IMR-90 (cell line): ENCODE results near the gene LSM12. TPM values are rescaled to one million over a fixed set of nuclear protein-coding genes. Genes with fewer than 3 reads are reported as not detected.
A peak's percentile ranks its signal among the peaks of the same experiment; 100 is the strongest.

Source experiments
- ATAC-seq: fragments of 200-7000 bp; cut with Tn5 transposase; 2 replicates; pipeline ENCODE4 v1.9.1; 2020; ENCODE audit warnings: low read depth, mild to moderate bottlenecking, moderate library complexity
- BruUV-seq: library from RNA; stranded (reverse); fragments of 400-500 nt; replicated peaks from 2 replicates; lab custom pipeline; 2021; lab: Mats Ljungman, UMichigan
- CTCF ChIA-PET: fragments of 300-600 bp; formaldehyde crosslinking; extraction: SDS; loops from one replicate; lab custom pipeline; 2021; ENCODE audit warnings: antibody characterized with exemption; lab: Yijun Ruan, JAX
- POLR2A ChIA-PET: fragments of 300-600 bp; sonication (Branson Sonifier 250); formaldehyde crosslinking; loops from one replicate; lab custom pipeline; 2022; ENCODE audit warnings: antibody characterized with exemption; ENCODE audit not compliant: unreplicated experiment; lab: Charles Lee
- DNase-seq: peaks from one replicate; pipeline ENCODE4 v3.0.0; 2013
- H2AFZ ChIP-seq: replicated peaks from 2 replicates; pipeline ENCODE3; 2013; ENCODE audit warnings: low read length, mild to moderate bottlenecking; ENCODE audit not compliant: poor library complexity
- H2AK5ac ChIP-seq: 2 replicates; pipeline ENCODE4 v1.6.1; 2013; ENCODE audit warnings: low read depth, low read length, inconsistent platforms
- H2AK9ac ChIP-seq: replicated peaks from 2 replicates; pipeline ENCODE3; 2013; ENCODE audit warnings: mild to moderate bottlenecking, low read depth, low read length, moderate library complexity; ENCODE audit not compliant: poor library complexity
- H2BK120ac ChIP-seq: 2 replicates; pipeline ENCODE4 v1.6.1; 2013; ENCODE audit warnings: low read depth, low read length, inconsistent platforms
- H2BK15ac ChIP-seq: 3 replicates; pipeline ENCODE4 v1.6.1; 2013; ENCODE audit warnings: low read depth, low read length, inconsistent platforms
- H2BK20ac ChIP-seq: 2 replicates; pipeline ENCODE4 v1.6.1; 2013; ENCODE audit warnings: low read depth, mild to moderate bottlenecking, inconsistent platforms, low read length, moderate library complexity
- H2BK5ac ChIP-seq: 2 replicates; pipeline ENCODE4 v1.6.1; 2013; ENCODE audit warnings: mild to moderate bottlenecking, low read depth, low read length, inconsistent platforms; ENCODE audit not compliant: poor library complexity, severe bottlenecking
- H3K14ac ChIP-seq: replicated peaks from 2 replicates; pipeline ENCODE4 v1.6.1; 2013; ENCODE audit warnings: low read depth, low read length, inconsistent platforms
- H3K18ac ChIP-seq: 2 replicates; pipeline ENCODE4 v1.6.1; 2013; ENCODE audit warnings: low read depth, low read length, control low read depth
- H3K23ac ChIP-seq: 2 replicates; pipeline ENCODE4 v1.6.1; 2013; ENCODE audit warnings: low read depth, low read length, inconsistent platforms
- H3K27ac ChIP-seq: 2 replicates; pipeline ENCODE4 v1.5.1; 2013; ENCODE audit warnings: mild to moderate bottlenecking, control low read depth, low read length; ENCODE audit not compliant: insufficient read depth
- H3K27me3 ChIP-seq: 2 replicates; pipeline ENCODE4 v1.6.1; 2013; ENCODE audit warnings: low read length; ENCODE audit not compliant: control insufficient read depth, insufficient read depth
- H3K36me3 ChIP-seq: 2 replicates; pipeline ENCODE4 v1.6.1; 2013; ENCODE audit warnings: low read length, mixed read lengths; ENCODE audit not compliant: control insufficient read depth, insufficient read depth
- H3K4ac ChIP-seq: 2 replicates; pipeline ENCODE4 v1.6.1; 2013; ENCODE audit warnings: low read depth, low read length, inconsistent platforms
- H3K4me1 ChIP-seq: 2 replicates; pipeline ENCODE4 v1.6.1; 2013; ENCODE audit warnings: low read length, mixed read lengths; ENCODE audit not compliant: control insufficient read depth, insufficient read depth
- H3K4me2 ChIP-seq: 2 replicates; pipeline ENCODE4 v1.6.1; 2013; ENCODE audit warnings: low read depth, mild to moderate bottlenecking, control low read depth, low read length, moderate library complexity
- H3K4me3 ChIP-seq: 2 replicates; pipeline ENCODE4 v1.5.1; 2013; ENCODE audit warnings: low read depth, mild to moderate bottlenecking, control low read depth, low read length, moderate library complexity; ENCODE audit not compliant: insufficient read depth
- H3K56ac ChIP-seq: 2 replicates; pipeline ENCODE4 v1.6.1; 2013; ENCODE audit warnings: low read length, inconsistent platforms; ENCODE audit not compliant: insufficient read depth; ENCODE audit errors: extremely low read depth
- H3K79me1 ChIP-seq, 2 experiments: 2 replicates each; pipeline ENCODE4 v1.6.1; 2013; ENCODE audit warnings: low read length in 2 of 2, inconsistent platforms in 1 of 2, low read depth in 1 of 2
- H3K9ac ChIP-seq: 2 replicates; pipeline ENCODE4 v1.6.1; 2013; ENCODE audit warnings: low read depth, low read length, control low read depth
- H3K9me1 ChIP-seq: 2 replicates; pipeline ENCODE4 v1.6.1; 2013; ENCODE audit warnings: low read length, inconsistent platforms; ENCODE audit not compliant: insufficient read depth
- H3K9me3 ChIP-seq: 2 replicates; pipeline ENCODE4 v1.6.1; 2013; ENCODE audit warnings: low read length; ENCODE audit not compliant: control insufficient read depth, insufficient read depth
- H4K20me1 ChIP-seq: 2 replicates; pipeline ENCODE4 v1.6.1; 2013; ENCODE audit warnings: low read length, inconsistent platforms; ENCODE audit not compliant: insufficient read depth
- H4K5ac ChIP-seq: 2 replicates; pipeline ENCODE4 v1.6.1; 2013; ENCODE audit warnings: mild to moderate bottlenecking, low read depth, low read length, control low read depth
- H4K8ac ChIP-seq, 2 experiments: 2 replicates each; pipeline ENCODE4 v1.6.1; 2013; ENCODE audit warnings: low read depth in 2 of 2, low read length in 2 of 2, control low read depth in 1 of 2, inconsistent platforms in 1 of 2
- H4K91ac ChIP-seq: 2 replicates; pipeline ENCODE4 v1.6.1; 2013; ENCODE audit warnings: low read depth, low read length, inconsistent platforms; ENCODE audit not compliant: insufficient read depth
- BHLHE40 ChIP-seq: fragments of 150-350 bp; IDR thresholded peaks from 2 replicates; pipeline ENCODE4 v1.6.1; 2016; ENCODE audit warnings: mild to moderate bottlenecking, low read depth, low read length
- CEBPB ChIP-seq: IDR thresholded peaks from 2 replicates; pipeline ENCODE4 v1.6.1; 2012; ENCODE audit warnings: low read depth, low read length, improper control_type of control experiment
- MAZ ChIP-seq: IDR thresholded peaks from 2 replicates; pipeline ENCODE4 v1.6.1; 2012; ENCODE audit warnings: low read depth, mild to moderate bottlenecking, low read length, improper control_type of control experiment, moderate library complexity, borderline replicate concordance
- MXI1 ChIP-seq: IDR thresholded peaks from 2 replicates; pipeline ENCODE4 v1.6.1; 2012; ENCODE audit warnings: low read depth, mild to moderate bottlenecking, low read length, moderate library complexity, borderline replicate concordance
- POLR2A ChIP-seq: IDR thresholded peaks from 2 replicates; pipeline ENCODE4 v1.6.1; 2012; ENCODE audit warnings: mild to moderate bottlenecking, low read depth, low read length
- RCOR1 ChIP-seq: IDR thresholded peaks from 2 replicates; pipeline ENCODE4 v1.6.1; 2012; ENCODE audit warnings: mild to moderate bottlenecking, low read length, improper control_type of control experiment; ENCODE audit not compliant: insufficient replicate concordance
- RFX5 ChIP-seq: IDR thresholded peaks from 2 replicates; pipeline ENCODE4 v1.8.0; 2012; ENCODE audit warnings: low read depth, mild to moderate bottlenecking, low read length, moderate library complexity
- USF2 ChIP-seq: fragments of 150-350 bp; IDR thresholded peaks from 2 replicates; pipeline ENCODE4 v1.6.1; 2017; ENCODE audit warnings: mild to moderate bottlenecking, antibody characterized with exemption, low read length, low read depth
- WGBS, 2 experiments: methylation state at CpG; one replicate each; pipeline versions ENCODE4 v1.1.5 to v1.1.7; 2013; ENCODE audit warnings: missing lambda C conversion rate in 2 of 2; ENCODE audit not compliant: insufficient read length in 1 of 2; ENCODE audit errors: extremely low coverage in 2 of 2; 5-methylcytosine and 5-hydroxymethylcytosine counted together
- dilution Hi-C: fragments of 300-500 bp; cut with HindIII; formaldehyde crosslinking; loops from one replicate; pipeline ENCODE4 v1.14.3; 2018; ENCODE audit warnings: low sequenced_read_pairs; ENCODE audit not compliant: unreplicated experiment
- in situ Hi-C: fragments of 300-500 bp; cut with MboI; formaldehyde crosslinking; loops from 3 replicates; pipeline ENCODE4 v1.14.3; 2019; ENCODE audit warnings: low sequenced_read_pairs, inconsistent platforms, mixed read lengths
- intact Hi-C: fragments of 100-400 bp; cut with micrococcal nuclease; formaldehyde crosslinking; loops from 2 replicates; pipeline ENCODE4 v1.10.0; 2022
- polyA plus RNA-seq, 3 experiments: library from polyadenylated mRNA; depleted of rRNA; stranded (reverse); fragments of >200 nt; gene quantifications; 2 replicates each; pipeline ENCODE4 v1.2.3, GENCODE V29; 2012; ENCODE audit warnings: low replicate concordance in 1 of 3
- total RNA-seq: library from RNA; depleted of rRNA; stranded (reverse); fragments of >200 nt; gene quantifications from 2 replicates; pipeline ENCODE4 v1.2.3, GENCODE V29; 2012
- TF ChIP-seq, protein P1 (sequence below): fragments of 150-350 bp; IDR thresholded peaks from 2 replicates; pipeline ENCODE4 v1.6.1; 2016; ENCODE audit warnings: low read depth, mild to moderate bottlenecking, low read length, moderate library complexity, borderline replicate concordance
- TF ChIP-seq, protein P2 (sequence below): conservative IDR thresholded peaks from 2 replicates; pipeline ENCODE4 v1.5.1; 2012; ENCODE audit warnings: mild to moderate bottlenecking, low read depth, low read length, improper control_type of control experiment

LSM12 gene
- total and polyA plus RNA-seq, 2 of the 4 experiments (the other 2 are of a cell fraction) = 38.0 to 41.0 TPM

DNA sequence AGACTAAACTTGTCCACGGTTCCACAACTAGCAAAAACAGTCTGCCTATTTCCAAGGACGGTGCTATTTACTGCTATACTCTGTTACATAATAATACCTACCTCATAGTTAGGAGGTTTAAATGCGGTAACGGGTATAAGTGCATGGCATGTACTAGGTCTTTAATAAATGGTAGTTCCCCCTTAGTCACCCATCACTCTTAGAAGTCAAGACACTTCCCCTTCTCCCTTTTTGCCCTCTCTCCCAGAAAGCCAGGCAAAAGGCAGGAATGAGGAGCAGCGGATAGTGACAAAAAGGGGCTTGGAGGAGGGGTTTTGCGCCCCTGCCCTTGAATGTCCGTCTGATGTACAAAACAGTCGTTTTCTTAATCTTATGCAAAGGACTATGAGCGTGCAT lies 1.1 kb upstream of the LSM12 start:
- no peak overlapping the region for H3K56ac ChIP-seq
- peaks cover 37% of the 10 kb centered on the region for H4K20me1 ChIP-seq
- H3K18ac ChIP-seq = no peak overlapping the region
- no peak overlapping the region for H2BK120ac ChIP-seq
- ChIA-PET CTCF (interaction anchor here (2.3 kb wide), 1 partner anchor 48 kb away, joined by 8 read pairs; no protein-coding TSS in a partner anchor), POLR2A (no interaction called here)
- no peak overlapping the region for H2BK15ac ChIP-seq
- H3K4ac ChIP-seq = no peak overlapping the region
- no peak overlapping the region for H3K27ac ChIP-seq
- WGBS, 2 experiments = 90% methylated on average over 2 of the region's 9 CpGs; no CpG with 5 or more reads in 1 of the 2 experiments
- peaks cover 3% of the 10 kb centered on the region; the same call in 1 of the 2 replicates for H3K9me1 ChIP-seq
- intact Hi-C loops (no loop called here), in situ Hi-C loops (no loop called here), dilution Hi-C loops (no loop called here)
- no peak overlapping the region for H3K14ac ChIP-seq
- no peak overlapping the region for H4K91ac ChIP-seq
- no peak overlapping the region for H3K4me2 ChIP-seq
- H3K79me1 ChIP-seq = peaks cover 9 to 44% of the 10 kb centered on the region in 2 experiments; a peak in 3 of 4 replicates
- no peak overlapping the region for H2AFZ ChIP-seq
- H3K27me3 ChIP-seq = no peaks in the 10 kb centered on the region
- TF ChIP-seq POLR2A (no peak), MXI1 (no peak), RCOR1 (no peak), BHLHE40 (no peak), RFX5 (no peak), CEBPB (no peak), MAZ (no peak), USF2 (no peak)
- TF ChIP-seq, protein P1, sequence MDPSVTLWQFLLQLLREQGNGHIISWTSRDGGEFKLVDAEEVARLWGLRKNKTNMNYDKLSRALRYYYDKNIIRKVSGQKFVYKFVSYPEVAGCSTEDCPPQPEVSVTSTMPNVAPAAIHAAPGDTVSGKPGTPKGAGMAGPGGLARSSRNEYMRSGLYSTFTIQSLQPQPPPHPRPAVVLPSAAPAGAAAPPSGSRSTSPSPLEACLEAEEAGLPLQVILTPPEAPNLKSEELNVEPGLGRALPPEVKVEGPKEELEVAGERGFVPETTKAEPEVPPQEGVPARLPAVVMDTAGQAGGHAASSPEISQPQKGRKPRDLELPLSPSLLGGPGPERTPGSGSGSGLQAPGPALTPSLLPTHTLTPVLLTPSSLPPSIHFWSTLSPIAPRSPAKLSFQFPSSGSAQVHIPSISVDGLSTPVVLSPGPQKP = no peak
- TF ChIP-seq, protein P2, sequence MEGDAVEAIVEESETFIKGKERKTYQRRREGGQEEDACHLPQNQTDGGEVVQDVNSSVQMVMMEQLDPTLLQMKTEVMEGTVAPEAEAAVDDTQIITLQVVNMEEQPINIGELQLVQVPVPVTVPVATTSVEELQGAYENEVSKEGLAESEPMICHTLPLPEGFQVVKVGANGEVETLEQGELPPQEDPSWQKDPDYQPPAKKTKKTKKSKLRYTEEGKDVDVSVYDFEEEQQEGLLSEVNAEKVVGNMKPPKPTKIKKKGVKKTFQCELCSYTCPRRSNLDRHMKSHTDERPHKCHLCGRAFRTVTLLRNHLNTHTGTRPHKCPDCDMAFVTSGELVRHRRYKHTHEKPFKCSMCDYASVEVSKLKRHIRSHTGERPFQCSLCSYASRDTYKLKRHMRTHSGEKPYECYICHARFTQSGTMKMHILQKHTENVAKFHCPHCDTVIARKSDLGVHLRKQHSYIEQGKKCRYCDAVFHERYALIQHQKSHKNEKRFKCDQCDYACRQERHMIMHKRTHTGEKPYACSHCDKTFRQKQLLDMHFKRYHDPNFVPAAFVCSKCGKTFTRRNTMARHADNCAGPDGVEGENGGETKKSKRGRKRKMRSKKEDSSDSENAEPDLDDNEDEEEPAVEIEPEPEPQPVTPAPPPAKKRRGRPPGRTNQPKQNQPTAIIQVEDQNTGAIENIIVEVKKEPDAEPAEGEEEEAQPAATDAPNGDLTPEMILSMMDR = no peak
- H2BK20ac ChIP-seq = no peak overlapping the region
- H4K5ac ChIP-seq = no peak overlapping the region
- no peaks in the 10 kb centered on the region for H3K9me3 ChIP-seq
- H4K8ac ChIP-seq = peak overlapping the region in 1 of 2 experiments; percentile 98; a peak in 3 of 4 replicates
- no peak for DNase-seq
- BruUV-seq = no TSS peak
- H3K9ac ChIP-seq = no peak overlapping the region
- H2AK9ac ChIP-seq = no peak overlapping the region
- H3K4me1 ChIP-seq = peaks cover 11% of the 10 kb centered on the region
- no peak overlapping the region for H2AK5ac ChIP-seq
- H3K23ac ChIP-seq = no peak overlapping the region
- H3K36me3 ChIP-seq = peaks cover 4% of the 10 kb centered on the region
- no peak for ATAC-seq
- H2BK5ac ChIP-seq = no peak overlapping the region
- no peak overlapping the region for H3K4me3 ChIP-seq
